Right atrium auricular region (tissue), 2 donors: ENCODE results near the gene FCHSD2. TPM values are rescaled to one million over a fixed set of nuclear protein-coding genes. Genes with fewer than 3 reads are reported as not detected.

Source experiments
- DNase-seq: peaks from one replicate; pipeline ENCODE4 v3.0.0-alpha.2; 2019; ENCODE audit warnings: low spot score
- H3K27ac ChIP-seq, 2 donors: fragments of 200-600 bp; sonication (generic); 1 replicate in 1 of 2; 2 replicates in 1 of 2; pipeline ENCODE4 v1.5.1; 2016 to 2019
- H3K27me3 ChIP-seq, 2 donors: fragments of 200-600 bp; sonication (generic); one replicate each; pipeline versions ENCODE4 v1.5.1 to v1.6.0; 2017 to 2019
- H3K36me3 ChIP-seq: fragments of 200-600 bp; sonication (generic); one replicate; pipeline ENCODE4 v1.5.1; 2016
- H3K4me1 ChIP-seq, 2 donors: fragments of 200-600 bp; sonication (generic); one replicate each; pipeline versions ENCODE4 v1.5.1 to v1.6.0; 2017 to 2019
- H3K4me3 ChIP-seq, 2 donors: fragments of 200-600 bp; sonication (generic); 1 replicate in 1 of 2; 2 replicates in 1 of 2; pipeline ENCODE4 v1.5.1; 2017 to 2019; ENCODE audit warnings: mild to moderate bottlenecking in 1 of 2, moderate library complexity in 1 of 2
- H3K9me3 ChIP-seq, 2 donors: fragments of 200-600 bp; sonication (generic); one replicate each; pipeline ENCODE4 v1.5.1; 2019
- total RNA-seq, 2 donors: library from RNA; depleted of rRNA; stranded (reverse); fragments of >200 nt; gene quantifications; one replicate each; pipeline ENCODE4 v1.1.0, GENCODE V29; 2016
- TF ChIP-seq, protein P1 (sequence below), 2 donors: fragments of 200-600 bp; sonication (generic); IDR thresholded peaks; one replicate each; pipeline ENCODE4 v1.5.1; 2019; ENCODE audit warnings: antibody characterized with exemption in 2 of 2

The FCHSD2 gene
- total RNA-seq, 2 donors from 2014 or later: 23.9 to 24.0 TPM

DNA sequence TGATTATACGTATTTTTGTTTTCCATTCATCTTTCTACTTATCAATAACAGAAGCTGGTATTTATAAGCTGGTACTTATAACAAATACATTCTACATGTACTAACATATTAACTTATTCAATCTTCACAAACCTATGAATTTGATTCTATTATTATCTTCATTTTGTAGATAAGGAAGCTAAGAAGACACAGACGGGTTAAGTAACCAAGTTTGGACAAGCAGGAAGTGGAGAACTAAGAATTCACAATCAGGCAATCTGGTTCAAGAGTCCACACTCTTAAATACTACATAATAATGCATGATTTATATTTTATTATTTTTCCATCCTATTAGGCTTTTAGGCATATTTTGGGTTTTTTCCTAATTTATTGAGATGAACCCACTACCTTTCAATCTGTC is 25.0 kb downstream of the FCHSD2 start:
- Histone ChIP-seq H3K27ac (no peak overlapping the region), H3K4me3 (no peak overlapping the region), H3K36me3 (peaks cover 10% of the 10 kb centered on the region), H3K27me3 (no peaks in the 10 kb centered on the region), H3K4me1 (peaks cover 0 to 4% of the 10 kb centered on the region in 2 donors), H3K9me3 (no peaks in the 10 kb centered on the region)
- TF ChIP-seq, protein P1, sequence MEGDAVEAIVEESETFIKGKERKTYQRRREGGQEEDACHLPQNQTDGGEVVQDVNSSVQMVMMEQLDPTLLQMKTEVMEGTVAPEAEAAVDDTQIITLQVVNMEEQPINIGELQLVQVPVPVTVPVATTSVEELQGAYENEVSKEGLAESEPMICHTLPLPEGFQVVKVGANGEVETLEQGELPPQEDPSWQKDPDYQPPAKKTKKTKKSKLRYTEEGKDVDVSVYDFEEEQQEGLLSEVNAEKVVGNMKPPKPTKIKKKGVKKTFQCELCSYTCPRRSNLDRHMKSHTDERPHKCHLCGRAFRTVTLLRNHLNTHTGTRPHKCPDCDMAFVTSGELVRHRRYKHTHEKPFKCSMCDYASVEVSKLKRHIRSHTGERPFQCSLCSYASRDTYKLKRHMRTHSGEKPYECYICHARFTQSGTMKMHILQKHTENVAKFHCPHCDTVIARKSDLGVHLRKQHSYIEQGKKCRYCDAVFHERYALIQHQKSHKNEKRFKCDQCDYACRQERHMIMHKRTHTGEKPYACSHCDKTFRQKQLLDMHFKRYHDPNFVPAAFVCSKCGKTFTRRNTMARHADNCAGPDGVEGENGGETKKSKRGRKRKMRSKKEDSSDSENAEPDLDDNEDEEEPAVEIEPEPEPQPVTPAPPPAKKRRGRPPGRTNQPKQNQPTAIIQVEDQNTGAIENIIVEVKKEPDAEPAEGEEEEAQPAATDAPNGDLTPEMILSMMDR (IDR thresholded peaks at IDR 0.05): no peak
- no peak for DNase-seq

DNA sequence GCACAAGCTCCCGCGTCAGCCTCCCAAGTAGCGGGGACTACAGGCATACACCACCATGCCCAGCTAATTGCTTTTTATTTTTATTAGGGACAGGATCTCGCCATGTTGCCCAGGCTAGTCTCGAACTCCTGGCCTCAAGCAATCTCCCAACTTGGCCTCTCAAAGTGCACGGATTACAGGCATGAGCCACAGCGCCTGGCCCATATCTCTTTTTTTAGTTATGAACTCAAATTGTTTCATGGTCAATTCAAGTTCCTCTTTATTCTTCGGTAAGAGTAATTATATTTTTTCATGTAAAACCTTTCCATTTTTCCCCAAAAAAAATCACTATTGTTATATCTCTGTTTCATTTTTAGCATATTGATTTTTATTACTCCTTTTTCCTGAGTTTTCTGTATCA is 25.5 kb downstream of the FCHSD2 start:
- no peak for DNase-seq
- peaks cover 10% of the 10 kb centered on the region for H3K36me3 ChIP-seq
- peaks cover 0 to 4% of the 10 kb centered on the region in 2 donors for H3K4me1 ChIP-seq
- H3K27ac ChIP-seq: no peak overlapping the region
- no peaks in the 10 kb centered on the region for H3K9me3 ChIP-seq
- no peak overlapping the region for H3K4me3 ChIP-seq
- H3K27me3 ChIP-seq: no peaks in the 10 kb centered on the region
- TF ChIP-seq, protein P1 (IDR thresholded peaks at IDR 0.05): no peak

DNA sequence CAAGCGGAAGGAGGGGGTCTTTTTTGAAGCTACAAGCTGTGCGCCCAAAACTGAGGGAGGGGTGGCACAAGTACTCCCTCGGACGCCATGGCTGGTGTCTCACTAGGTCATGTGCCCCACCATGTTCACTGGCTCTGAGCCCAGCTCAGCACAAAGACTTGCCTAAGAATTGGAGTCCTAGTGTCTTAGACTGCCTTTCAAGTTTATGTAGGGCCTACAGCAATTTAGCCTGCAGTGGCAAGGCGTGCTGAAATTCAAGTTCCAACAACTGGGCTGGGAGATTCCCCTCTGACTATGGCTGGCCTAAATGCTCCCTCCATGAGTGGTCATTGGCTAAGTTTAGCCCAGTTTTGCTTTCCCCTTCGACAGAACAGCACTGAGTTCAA is 27.3 kb downstream of the FCHSD2 start:
- no peak for DNase-seq
- Histone ChIP-seq H3K27me3 (no peaks in the 10 kb centered on the region), H3K36me3 (peaks cover 10% of the 10 kb centered on the region), H3K9me3 (no peaks in the 10 kb centered on the region), H3K27ac (no peak overlapping the region), H3K4me1 (peaks cover 0 to 4% of the 10 kb centered on the region in 2 donors), H3K4me3 (no peak overlapping the region)
- TF ChIP-seq, protein P1 (IDR thresholded peaks at IDR 0.05): no peak

DNA sequence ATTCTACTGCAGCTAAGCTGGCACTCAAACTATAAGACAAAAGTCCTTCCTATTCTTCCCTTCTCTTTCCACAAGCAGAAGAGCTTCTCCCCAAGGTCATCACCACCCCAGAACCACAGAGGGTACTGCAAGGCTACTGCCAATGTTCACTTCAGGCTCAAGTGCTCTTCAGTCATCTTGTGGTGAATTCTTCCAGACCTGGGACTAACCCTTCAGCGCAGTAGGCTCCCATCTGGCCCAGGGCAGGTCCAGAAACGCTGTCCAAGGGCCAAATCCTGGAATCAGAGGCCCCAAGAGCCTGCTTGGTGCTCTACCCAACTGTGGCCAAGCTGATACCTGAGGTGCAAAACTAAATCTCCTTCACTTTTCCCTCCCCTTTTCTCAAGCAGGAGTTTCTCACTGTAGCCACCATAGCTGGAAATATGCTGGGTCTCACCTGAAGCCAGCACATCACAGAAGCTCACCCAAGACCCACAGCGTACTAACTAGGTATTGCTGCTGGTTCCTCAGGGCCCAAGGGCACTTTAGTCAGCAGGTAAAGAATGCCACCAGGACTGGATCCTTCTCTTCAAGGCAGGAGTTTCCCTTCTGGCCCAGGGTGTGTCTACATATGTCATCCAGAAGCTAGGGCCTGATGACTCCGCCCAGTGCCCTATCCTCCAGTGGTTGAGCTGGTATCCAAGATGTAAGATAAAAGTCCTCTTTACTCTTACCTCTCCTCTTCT is 27.8 kb downstream of the FCHSD2 start:
- H3K36me3 ChIP-seq: peaks cover 10% of the 10 kb centered on the region
- H3K4me1 ChIP-seq: peaks cover 0 to 4% of the 10 kb centered on the region in 2 donors
- H3K9me3 ChIP-seq: no peaks in the 10 kb centered on the region
- no peak for DNase-seq
- no peaks in the 10 kb centered on the region for H3K27me3 ChIP-seq
- no peak overlapping the region for H3K4me3 ChIP-seq
- no peak overlapping the region for H3K27ac ChIP-seq
- TF ChIP-seq, protein P1 (IDR thresholded peaks at IDR 0.05): no peak

DNA sequence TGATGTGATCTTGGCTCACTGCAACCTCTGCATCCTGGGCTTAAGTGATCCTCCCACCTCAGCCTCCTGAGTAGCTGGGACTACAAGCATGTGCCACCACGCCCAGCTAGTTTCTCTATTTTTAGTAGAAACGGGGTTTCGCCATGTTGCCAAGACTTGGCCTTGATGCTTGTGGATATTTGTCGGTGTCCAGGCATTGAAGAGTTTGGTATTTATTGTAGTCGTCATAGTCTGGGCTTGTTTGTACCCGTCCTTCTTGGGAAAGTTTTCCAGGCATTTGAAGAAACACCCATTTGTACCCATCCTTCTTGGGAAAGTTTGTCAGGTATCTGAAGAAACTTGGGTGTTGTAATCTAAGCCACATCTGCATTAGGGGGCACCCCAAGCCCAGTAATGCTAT is 28.7 kb downstream of the FCHSD2 start:
- H3K27me3 ChIP-seq: no peaks in the 10 kb centered on the region
- no peaks in the 10 kb centered on the region for H3K4me1 ChIP-seq
- no peak overlapping the region for H3K4me3 ChIP-seq
- H3K9me3 ChIP-seq: no peaks in the 10 kb centered on the region
- H3K36me3 ChIP-seq: peaks cover 10% of the 10 kb centered on the region
- TF ChIP-seq, protein P1 (IDR thresholded peaks at IDR 0.05): no peak
- no peak for DNase-seq
- H3K27ac ChIP-seq: no peak overlapping the region

DNA sequence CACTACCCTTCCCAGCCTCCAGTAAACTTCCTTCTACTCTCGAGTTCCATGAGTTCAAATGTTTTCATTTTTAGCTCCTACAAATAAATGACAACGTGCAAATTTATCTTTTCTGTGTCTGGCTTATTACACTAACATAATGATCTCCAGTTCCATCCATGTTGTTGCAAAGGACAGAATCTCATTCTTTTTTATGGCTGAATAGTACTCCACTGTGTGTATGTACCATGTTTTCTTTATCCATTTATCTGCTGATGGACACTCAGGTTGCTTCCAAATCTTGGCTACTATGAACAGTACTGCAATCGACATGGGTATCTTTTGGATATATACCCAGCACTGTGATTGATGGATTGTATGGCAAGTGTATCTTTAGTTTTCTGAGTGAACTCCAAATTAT is 34.5 kb downstream of the FCHSD2 start:
- Histone ChIP-seq H3K4me1 (no peaks in the 10 kb centered on the region), H3K36me3 (no peaks in the 10 kb centered on the region), H3K27me3 (no peaks in the 10 kb centered on the region), H3K9me3 (no peaks in the 10 kb centered on the region), H3K4me3 (no peak overlapping the region), H3K27ac (no peak overlapping the region)
- DNase-seq: no peak
- TF ChIP-seq, protein P1 (IDR thresholded peaks at IDR 0.05): no peak
